CD14-positive monocyte (primary cell): ENCODE measurements around the gene LRP1. TPM values are rescaled to one million over a fixed set of nuclear protein-coding genes. Genes with fewer than 3 reads are reported as not detected.

Experiments used
- DNase-seq, 3 donors: peaks; one replicate each; pipeline ENCODE4 v3.0.0-alpha.2; 2011 to 2022
- H2AFZ ChIP-seq: 2 replicates; pipeline ENCODE4 v1.6.0; 2012; ENCODE audit warnings: mild to moderate bottlenecking, low read depth, low read length, inconsistent platforms; ENCODE audit not compliant: insufficient read depth, poor library complexity, severe bottlenecking
- H3K27ac ChIP-seq, 2 donors: 1 replicate in 1 of 2; 2 replicates in 1 of 2; pipeline ENCODE4 v1.5.1; 2012 to 2013; ENCODE audit warnings: low read length in 2 of 2, control low read depth in 1 of 2, inconsistent platforms in 1 of 2, low read depth in 1 of 2, mild to moderate bottlenecking in 1 of 2
- H3K27me3 ChIP-seq, 2 donors: one replicate each; pipeline versions ENCODE4 v1.6.0 to v1.6.1; 2011 to 2013; ENCODE audit warnings: low read length in 2 of 2; ENCODE audit not compliant: control insufficient read depth in 2 of 2, insufficient read depth in 2 of 2
- H3K36me3 ChIP-seq, 2 donors: replicated peaks in 1 of 2; 1 replicate in 1 of 2; 2 replicates in 1 of 2; pipeline versions ENCODE4 v1.5.1 to v1.6.1; 2012 to 2013; ENCODE audit warnings: low read length in 2 of 2, control low read depth in 1 of 2, inconsistent platforms in 1 of 2, mild to moderate bottlenecking in 1 of 2; ENCODE audit not compliant: insufficient read depth in 2 of 2, control insufficient read depth in 1 of 2
- H3K4me1 ChIP-seq, 2 donors: 1 replicate in 1 of 2; 2 replicates in 1 of 2; pipeline versions ENCODE4 v1.5.1 to v1.6.1; 2012 to 2013; ENCODE audit warnings: low read length in 2 of 2, control low read depth in 1 of 2, inconsistent platforms in 1 of 2, mild to moderate bottlenecking in 1 of 2, moderate library complexity in 1 of 2; ENCODE audit not compliant: insufficient read depth in 2 of 2, control insufficient read depth in 1 of 2
- H3K4me2 ChIP-seq: replicated peaks from 2 replicates; pipeline ENCODE3; 2012; ENCODE audit warnings: low read length, moderate library complexity, mild to moderate bottlenecking; ENCODE audit not compliant: poor library complexity, severe bottlenecking; ENCODE audit errors: extremely low read depth
- H3K4me3 ChIP-seq, 3 experiments: fragments of 200-600 bp in 1 of 3; sonication (generic) in 1 of 3; replicated peaks in 1 of 3; 1 replicate in 2 of 3; 2 replicates in 1 of 3; pipeline ENCODE4 v1.5.1; 2011 to 2013; ENCODE audit warnings: low read length in 3 of 3, mild to moderate bottlenecking in 3 of 3, control low read depth in 2 of 3, low read depth in 2 of 3, inconsistent platforms in 1 of 3, moderate library complexity in 1 of 3
- H3K79me2 ChIP-seq: 2 replicates; pipeline ENCODE4 v1.6.0; 2012; ENCODE audit warnings: mild to moderate bottlenecking, control low read depth, inconsistent platforms, low read length, moderate library complexity; ENCODE audit not compliant: insufficient read depth
- H3K9ac ChIP-seq: 2 replicates; pipeline ENCODE4 v1.6.0; 2017; ENCODE audit warnings: low read length, mild to moderate bottlenecking; ENCODE audit not compliant: insufficient read depth, poor library complexity, severe bottlenecking
- H3K9me3 ChIP-seq, 2 donors: replicated peaks in 1 of 2; 1 replicate in 1 of 2; 2 replicates in 1 of 2; pipeline versions ENCODE4 v1.5.1 to v1.6.1; 2012 to 2013; ENCODE audit warnings: low read length in 2 of 2, control low read depth in 1 of 2; ENCODE audit not compliant: control insufficient read depth in 1 of 2, insufficient read depth in 1 of 2
- H4K20me1 ChIP-seq: 2 replicates; pipeline ENCODE4 v1.6.0; 2012; ENCODE audit warnings: mild to moderate bottlenecking, low read length, control low read depth, moderate library complexity; ENCODE audit not compliant: insufficient read depth
- H3K27ac Mint-ChIP-seq, 7 donors: one replicate each; pipeline ENCODE4 v1.8.0; 2020; ENCODE audit warnings: mild to moderate bottlenecking in 7 of 7, mixed read lengths in 7 of 7, moderate library complexity in 6 of 7, inconsistent platforms in 2 of 7
- H3K27me3 Mint-ChIP-seq, 3 donors: one replicate each; pipeline ENCODE4 v1.8.0; 2021 to 2022; ENCODE audit warnings: low read depth in 3 of 3, mild to moderate bottlenecking in 3 of 3, mixed read lengths in 3 of 3, moderate library complexity in 3 of 3, inconsistent platforms in 1 of 3
- H3K36me3 Mint-ChIP-seq, 2 donors: one replicate each; pipeline ENCODE4 v1.8.0; 2020; ENCODE audit warnings: mixed read lengths in 2 of 2, inconsistent platforms in 1 of 2, mild to moderate bottlenecking in 1 of 2
- H3K4me1 Mint-ChIP-seq: one replicate; pipeline ENCODE4 v1.8.0; 2020; ENCODE audit warnings: mild to moderate bottlenecking, mixed read lengths
- H3K4me3 Mint-ChIP-seq, 2 donors: one replicate each; pipeline ENCODE4 v1.8.0; 2020; ENCODE audit warnings: mild to moderate bottlenecking in 2 of 2, mixed read lengths in 2 of 2, moderate library complexity in 1 of 2
- H3K9me3 Mint-ChIP-seq, 7 donors: one replicate each; pipeline ENCODE4 v1.8.0; 2020 to 2022; ENCODE audit warnings: mixed read lengths in 7 of 7, mild to moderate bottlenecking in 6 of 7, moderate library complexity in 6 of 7, inconsistent platforms in 2 of 7
- WGBS: methylation state at CpG from one replicate; pipeline ENCODE4 v1.1.5; 2013; ENCODE audit warnings: missing lambda C conversion rate; ENCODE audit not compliant: insufficient coverage; 5-methylcytosine and 5-hydroxymethylcytosine counted together
- intact Hi-C, 2 donors: fragments of 100-400 bp; cut with micrococcal nuclease; formaldehyde crosslinking; loops; one replicate each; pipeline versions ENCODE4 v1.15.0 to v1.15.1; 2023
- polyA plus RNA-seq, 3 donors: library from polyadenylated mRNA; depleted of rRNA in 1 of 3; unstranded in 2 of 3; stranded (reverse) in 1 of 3; fragments of 300-500 nt in 2 of 3; fragments of >200 nt in 1 of 3; fragmentation: Illumina TruSeq in 2 of 3; gene quantifications; 1 replicate in 2 of 3; 2 replicates in 1 of 3; pipeline ENCODE4 v1.2.3, GENCODE V29; 2012 to 2021
- TF ChIP-seq, protein P1 (sequence below): fragments of 200-600 bp; IDR thresholded peaks from one replicate; pipeline ENCODE4 v1.8.0; 2022; ENCODE audit warnings: antibody characterized with exemption, mild to moderate bottlenecking

Gene LRP1
- polyA plus RNA-seq, 3 donors, result 5.5 to 246 (median 10.5) TPM

DNA sequence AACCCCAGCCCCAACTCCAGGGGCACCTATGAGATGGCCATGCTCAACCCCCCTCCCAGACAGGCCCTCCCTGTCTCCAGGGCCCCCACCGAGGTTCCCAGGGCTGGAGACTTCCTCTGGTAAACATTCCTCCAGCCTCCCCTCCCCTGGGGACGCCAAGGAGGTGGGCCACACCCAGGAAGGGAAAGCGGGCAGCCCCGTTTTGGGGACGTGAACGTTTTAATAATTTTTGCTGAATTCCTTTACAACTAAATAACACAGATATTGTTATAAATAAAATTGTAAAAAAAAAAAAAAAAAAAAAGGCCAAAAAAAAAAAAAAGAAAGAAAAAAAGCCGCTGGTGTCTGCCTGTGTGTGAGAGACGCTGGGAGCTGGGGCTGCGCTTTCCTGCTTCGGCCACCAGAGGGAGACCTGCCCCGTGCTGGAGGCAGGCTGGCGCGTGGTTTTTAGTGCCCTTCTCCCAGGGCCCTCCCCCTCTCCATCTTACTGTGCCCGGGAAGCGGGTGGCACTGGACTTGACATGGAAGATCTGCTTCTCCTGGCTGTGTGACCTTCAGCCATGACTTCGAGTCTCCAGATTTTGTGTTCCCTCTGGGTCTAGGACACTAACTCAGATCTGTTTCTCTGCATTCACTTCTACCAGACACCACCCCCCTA is 84.9 kb downstream of the LRP1 start:
- Mint-ChIP-seq H3K36me3 (peaks cover 53 to 58% of the 10 kb centered on the region in 2 donors), H3K27ac (peak overlapping the region in 1 of 7 donors; percentile 44), H3K4me3 (peak overlapping the region in 1 of 2 donors; percentile 84), H3K4me1 (peaks cover 33% of the 10 kb centered on the region), H3K27me3 (peaks cover 42 to 49% (median 47%) of the 10 kb centered on the region in 3 donors), H3K9me3 (peaks cover 0 to 19% (median 11%) of the 10 kb centered on the region in 7 donors)
- H3K79me2 ChIP-seq, result no peaks in the 10 kb centered on the region
- H3K4me3 ChIP-seq, result no peak overlapping the region
- no peak overlapping the region for H2AFZ ChIP-seq
- 5% methylated on average over 8 of the region's 16 CpGs for WGBS
- peaks cover 80% of the 10 kb centered on the region for H4K20me1 ChIP-seq
- peaks cover 38 to 45% of the 10 kb centered on the region in 2 donors for H3K27me3 ChIP-seq
- TF ChIP-seq, protein P1, sequence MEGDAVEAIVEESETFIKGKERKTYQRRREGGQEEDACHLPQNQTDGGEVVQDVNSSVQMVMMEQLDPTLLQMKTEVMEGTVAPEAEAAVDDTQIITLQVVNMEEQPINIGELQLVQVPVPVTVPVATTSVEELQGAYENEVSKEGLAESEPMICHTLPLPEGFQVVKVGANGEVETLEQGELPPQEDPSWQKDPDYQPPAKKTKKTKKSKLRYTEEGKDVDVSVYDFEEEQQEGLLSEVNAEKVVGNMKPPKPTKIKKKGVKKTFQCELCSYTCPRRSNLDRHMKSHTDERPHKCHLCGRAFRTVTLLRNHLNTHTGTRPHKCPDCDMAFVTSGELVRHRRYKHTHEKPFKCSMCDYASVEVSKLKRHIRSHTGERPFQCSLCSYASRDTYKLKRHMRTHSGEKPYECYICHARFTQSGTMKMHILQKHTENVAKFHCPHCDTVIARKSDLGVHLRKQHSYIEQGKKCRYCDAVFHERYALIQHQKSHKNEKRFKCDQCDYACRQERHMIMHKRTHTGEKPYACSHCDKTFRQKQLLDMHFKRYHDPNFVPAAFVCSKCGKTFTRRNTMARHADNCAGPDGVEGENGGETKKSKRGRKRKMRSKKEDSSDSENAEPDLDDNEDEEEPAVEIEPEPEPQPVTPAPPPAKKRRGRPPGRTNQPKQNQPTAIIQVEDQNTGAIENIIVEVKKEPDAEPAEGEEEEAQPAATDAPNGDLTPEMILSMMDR, result peak; percentile 91
- H3K9ac ChIP-seq, result no peak overlapping the region
- H3K27ac ChIP-seq, result no peak overlapping the region
- intact Hi-C loops, result loop anchor here (1.0 to 5.0 kb wide), 2 partner anchors 26 to 34 kb away; no protein-coding TSS in a partner anchor
- H3K4me2 ChIP-seq, result no peak overlapping the region
- peaks cover 26 to 41% of the 10 kb centered on the region in 2 donors for H3K4me1 ChIP-seq
- H3K9me3 ChIP-seq, result peaks cover 0 to 16% of the 10 kb centered on the region in 2 donors
- H3K36me3 ChIP-seq, result peaks cover 47 to 52% of the 10 kb centered on the region in 2 donors
- peak; percentile 74 to 77 (median 76) for DNase-seq

DNA sequence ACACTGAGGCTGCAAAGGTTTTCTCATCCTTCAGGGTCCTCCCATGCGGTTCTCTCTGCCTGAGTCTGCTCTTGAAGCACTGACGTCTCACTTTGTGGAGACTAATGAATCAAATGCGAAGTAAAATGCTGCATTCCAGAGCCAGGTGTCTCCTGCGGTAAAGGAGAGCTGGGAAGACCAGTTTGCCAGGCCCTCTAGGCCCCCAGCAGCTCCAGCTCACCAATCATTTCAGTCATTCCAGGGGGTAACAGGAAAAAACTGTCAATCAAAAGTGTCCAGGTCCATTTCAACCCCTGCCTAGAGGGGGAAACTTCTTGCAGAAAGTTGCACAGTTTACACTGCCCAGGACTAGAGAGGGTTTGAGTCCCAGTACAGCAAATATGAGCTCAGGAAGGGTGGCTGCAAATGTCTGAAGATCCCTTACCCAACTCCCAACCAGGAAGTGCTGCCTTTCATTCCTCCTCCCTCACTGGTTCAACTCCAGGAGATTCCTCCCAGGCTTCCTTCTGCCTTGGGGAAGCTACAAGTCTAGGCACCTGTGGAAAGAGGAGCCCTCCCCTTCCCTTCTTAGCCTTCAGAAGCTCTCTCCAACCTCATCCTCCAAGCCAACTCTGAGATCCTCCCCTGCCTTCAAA is 85.6 kb downstream of the LRP1 start:
- Histone ChIP-seq H3K4me1 (peaks cover 26 to 41% of the 10 kb centered on the region in 2 donors), H2AFZ (no peak overlapping the region), H3K9ac (no peak overlapping the region), H3K4me2 (no peak overlapping the region), H3K36me3 (peaks cover 40 to 45% of the 10 kb centered on the region in 2 donors), H3K9me3 (peaks cover 0 to 16% of the 10 kb centered on the region in 2 donors), H3K4me3 (no peak overlapping the region), H3K79me2 (no peaks in the 10 kb centered on the region), H4K20me1 (peaks cover 73% of the 10 kb centered on the region), H3K27ac (no peak overlapping the region), H3K27me3 (peaks cover 45 to 52% of the 10 kb centered on the region in 2 donors)
- TF ChIP-seq, protein P1, result no peak
- peak overlapping the region; percentile 24 to 84 for H3K4me3 Mint-ChIP-seq
- peaks cover 46 to 56% of the 10 kb centered on the region in 2 donors for H3K36me3 Mint-ChIP-seq
- peaks cover 49 to 56% (median 54%) of the 10 kb centered on the region in 3 donors for H3K27me3 Mint-ChIP-seq
- 43% methylated on average over 2 of the region's 4 CpGs for whole genome bisulfite sequencing
- peaks cover 0 to 18% (median 11%) of the 10 kb centered on the region in 7 donors for H3K9me3 Mint-ChIP-seq
- H3K27ac Mint-ChIP-seq, result no peak overlapping the region
- intact Hi-C loops, result loop anchor here (1.0 to 5.0 kb wide), 2 partner anchors 25 to 33 kb away; no protein-coding TSS in a partner anchor
- peaks cover 33% of the 10 kb centered on the region for H3K4me1 Mint-ChIP-seq
- no peak for DNase-seq
